OCI-M2 (cell line): ENCODE results near the gene ZNF184.
A peak's percentile ranks its signal among the peaks of the same experiment; 100 is the strongest.

Experiments
- DNase-seq: peaks from one replicate; lab custom pipeline; 2025; ENCODE audit not compliant: unreplicated experiment; lab: John Stamatoyannopoulos, UW

The ZNF184 gene

DNA sequence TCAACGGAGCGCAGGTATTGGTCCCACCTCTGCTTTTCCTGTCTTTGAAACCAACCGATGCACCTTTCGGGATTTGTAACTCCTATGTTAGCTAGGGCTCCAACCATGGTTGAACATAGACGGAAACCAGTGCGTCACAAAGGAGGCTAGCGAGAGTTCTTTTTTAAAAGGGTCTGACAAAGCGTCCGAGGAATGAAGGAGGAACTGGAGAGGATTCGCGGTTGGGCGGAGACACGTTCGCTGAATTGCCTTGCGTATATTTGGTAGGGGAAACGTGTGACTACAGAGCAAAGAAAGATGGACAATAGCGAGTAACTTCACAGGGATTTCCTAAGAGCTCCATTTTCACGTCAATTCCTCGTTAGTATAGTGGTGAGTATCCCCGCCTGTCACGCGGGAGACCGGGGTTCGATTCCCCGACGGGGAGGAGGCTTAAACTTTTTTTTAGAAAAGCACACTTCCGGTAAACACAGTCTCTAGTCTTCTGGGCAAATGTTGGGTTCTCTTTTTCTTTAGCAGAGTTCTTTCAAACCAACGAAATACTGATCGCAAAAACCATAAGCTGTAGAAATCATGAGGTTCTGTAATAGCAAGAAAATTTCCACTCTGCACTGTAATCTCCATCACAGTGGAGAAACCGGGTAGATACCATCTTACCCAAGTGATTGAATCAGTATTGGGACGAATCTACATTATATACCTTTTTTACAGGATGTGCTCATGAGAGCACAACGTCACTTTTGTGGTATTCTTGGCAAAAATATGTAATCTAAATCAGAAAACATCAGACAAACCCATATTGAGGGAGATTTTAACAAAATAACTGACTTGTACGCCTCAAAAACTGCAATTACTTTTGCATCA, 6.6 kb upstream of the ZNF184 start:
- DNase-seq: peak; percentile 78

DNA sequence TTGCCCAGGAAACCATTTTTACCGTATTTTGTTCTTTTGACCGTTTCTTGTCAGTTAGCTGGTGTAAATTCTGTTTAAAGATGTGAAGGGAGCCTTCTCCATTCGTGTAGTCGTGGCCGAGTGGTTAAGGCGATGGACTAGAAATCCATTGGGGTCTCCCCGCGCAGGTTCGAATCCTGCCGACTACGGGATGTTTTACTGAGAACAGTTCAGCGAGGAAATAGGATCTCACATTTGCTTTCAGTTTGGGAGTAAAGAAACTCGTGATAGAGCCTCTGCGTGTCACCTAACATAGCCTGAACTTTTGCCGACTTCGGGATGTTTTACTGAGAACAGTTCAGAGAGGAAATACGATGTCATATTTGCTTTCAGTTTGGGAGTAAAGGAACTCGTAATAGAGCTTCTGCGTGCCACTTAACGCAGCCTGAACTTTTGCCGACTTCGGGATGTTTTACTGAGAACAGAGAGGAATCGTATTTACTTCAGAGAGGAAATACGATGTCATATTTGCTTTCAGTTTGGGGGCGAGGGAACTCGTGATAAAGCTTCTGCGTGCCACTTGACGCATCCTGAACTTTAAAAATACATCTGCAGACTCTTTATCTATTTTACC, 5.9 kb upstream of the ZNF184 start:
- DNase-seq: peak; percentile 63

DNA sequence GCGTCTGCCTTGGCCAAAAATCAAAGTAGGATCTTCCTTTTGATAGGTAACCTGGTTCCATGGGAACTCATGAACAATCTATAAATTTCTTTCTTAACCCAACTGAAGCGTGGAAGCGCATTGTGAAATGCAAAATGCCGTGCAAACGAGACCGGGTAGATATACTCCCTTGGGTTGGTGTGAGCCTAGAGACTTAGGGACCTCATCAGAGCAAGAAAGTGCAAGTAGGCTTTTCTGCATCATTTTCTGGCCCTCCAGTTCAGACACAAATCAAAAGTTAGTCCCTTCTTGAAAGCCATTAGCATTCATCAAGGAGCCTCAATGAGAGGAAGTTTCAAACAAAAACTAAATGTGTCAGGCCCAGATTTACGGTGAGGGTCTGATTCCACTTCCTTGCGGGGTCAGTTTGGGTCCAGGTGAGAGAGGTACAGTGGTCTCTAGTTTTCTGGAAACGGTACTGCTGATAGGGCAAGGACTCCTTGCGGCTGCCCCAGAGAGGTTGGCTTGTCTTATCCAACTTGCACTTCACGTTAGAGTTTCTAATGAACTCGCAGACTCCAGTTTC, 5.3 kb upstream of the ZNF184 start:
- DNase-seq: no peak

DNA sequence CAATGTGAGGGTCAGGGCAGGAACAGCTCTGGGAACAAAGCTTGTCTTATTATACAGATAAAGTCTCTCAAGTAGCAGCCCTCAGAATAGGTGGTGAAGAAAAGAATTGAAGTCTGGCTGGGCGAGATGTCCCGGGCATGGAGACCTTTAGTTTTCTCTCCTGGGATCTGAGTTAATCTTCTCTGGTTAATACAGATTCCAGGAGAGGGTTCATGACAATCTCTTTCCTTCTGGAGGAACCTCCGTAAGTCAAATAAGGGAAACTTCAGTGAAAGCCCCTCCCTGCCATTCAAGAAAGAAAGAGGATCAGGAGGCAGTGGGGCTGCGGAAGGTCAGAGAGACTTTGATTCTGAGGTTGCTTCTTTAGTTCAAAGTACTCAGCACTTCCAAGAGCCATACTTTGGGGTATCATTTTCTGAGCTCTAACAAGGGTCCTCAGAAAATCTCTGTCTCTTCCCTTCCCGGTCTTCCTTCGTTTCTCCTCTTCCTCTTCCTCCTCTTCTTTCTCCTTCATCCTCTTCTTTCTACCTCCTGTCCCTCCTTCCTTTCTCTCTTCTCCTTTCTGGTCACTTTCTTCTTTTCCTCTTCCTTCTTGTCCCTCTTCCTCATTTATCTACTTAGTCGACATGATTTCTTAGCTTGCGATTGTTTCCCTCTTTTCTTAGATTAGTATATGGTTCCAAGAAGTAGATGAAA, 4.6 kb upstream of the ZNF184 start:
- no peak for DNase-seq

DNA sequence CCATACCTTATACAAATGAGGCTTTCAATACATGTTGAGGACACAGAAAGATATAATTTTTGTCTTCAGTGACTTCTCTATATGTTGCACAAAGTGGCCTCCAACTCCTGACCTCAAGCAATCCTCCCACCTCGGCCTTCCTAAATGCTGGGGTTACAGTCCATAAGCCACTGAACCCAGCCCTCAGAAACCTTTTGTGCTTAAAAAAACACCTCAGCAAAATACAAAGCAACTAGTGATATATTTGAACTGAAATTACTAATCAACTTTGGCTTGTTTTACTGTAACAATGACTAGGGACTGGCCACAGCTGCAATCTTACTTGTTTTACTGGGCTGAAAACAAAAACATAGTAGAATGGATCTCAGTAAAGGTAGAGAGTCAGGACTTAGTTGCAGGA, 3.2 kb upstream of the ZNF184 start:
- no peak for DNase-seq

DNA sequence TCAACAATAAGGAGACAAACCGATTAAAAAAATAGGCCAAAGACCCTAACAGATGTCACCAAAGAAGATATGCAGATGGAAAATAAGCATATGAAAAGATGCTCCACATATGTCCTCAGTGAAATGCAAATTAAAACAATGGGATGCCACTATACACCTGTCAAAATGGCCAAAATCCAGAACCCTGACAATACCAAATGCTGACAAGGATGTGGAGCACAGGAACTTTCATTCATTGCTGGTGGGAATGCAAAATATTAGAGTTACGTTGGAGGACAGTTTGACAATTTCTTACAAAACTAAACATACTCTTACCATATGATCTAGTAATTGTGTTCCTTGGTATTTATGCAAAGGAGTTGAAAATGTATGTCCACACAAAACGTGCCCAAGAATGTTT, 1.8 kb upstream of the ZNF184 start:
- DNase-seq: no peak

DNA sequence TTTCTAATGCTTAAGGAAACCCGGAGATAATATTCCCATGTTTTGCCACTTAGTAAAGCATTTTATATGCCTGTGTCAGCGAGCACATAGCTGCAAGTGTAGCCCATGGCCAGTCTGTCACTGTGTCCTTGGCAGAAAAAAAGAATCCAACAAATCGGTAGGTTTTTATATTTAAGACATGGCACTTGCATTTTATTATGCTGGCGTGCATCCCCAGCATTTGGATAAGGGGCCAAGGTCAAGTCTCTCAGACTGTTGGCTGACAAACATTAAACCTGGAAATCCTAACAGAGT, 1.2 kb upstream of the ZNF184 start:
- no peak for DNase-seq

DNA sequence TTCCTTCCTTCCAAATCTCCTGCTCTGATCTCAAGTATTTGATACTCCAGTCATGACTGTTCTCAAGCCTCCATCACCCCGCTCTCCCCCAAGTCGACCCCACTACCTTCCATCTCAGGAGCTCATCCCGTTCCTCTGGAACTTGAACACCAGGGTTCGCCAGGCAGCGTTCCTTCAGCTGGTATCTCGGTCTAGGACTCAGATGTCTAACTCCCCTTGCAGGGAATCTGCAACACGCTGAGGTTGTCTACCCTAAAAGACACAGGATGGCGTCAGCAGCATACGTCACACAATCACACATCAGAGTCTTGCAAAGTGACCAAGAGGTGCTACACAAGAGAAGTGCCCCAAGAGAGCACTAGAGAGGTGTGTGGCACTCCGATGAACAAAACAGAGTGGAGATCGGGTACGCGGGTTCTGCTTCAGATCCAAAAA, 706 bp downstream of the ZNF184 start:
- no peak for DNase-seq

DNA sequence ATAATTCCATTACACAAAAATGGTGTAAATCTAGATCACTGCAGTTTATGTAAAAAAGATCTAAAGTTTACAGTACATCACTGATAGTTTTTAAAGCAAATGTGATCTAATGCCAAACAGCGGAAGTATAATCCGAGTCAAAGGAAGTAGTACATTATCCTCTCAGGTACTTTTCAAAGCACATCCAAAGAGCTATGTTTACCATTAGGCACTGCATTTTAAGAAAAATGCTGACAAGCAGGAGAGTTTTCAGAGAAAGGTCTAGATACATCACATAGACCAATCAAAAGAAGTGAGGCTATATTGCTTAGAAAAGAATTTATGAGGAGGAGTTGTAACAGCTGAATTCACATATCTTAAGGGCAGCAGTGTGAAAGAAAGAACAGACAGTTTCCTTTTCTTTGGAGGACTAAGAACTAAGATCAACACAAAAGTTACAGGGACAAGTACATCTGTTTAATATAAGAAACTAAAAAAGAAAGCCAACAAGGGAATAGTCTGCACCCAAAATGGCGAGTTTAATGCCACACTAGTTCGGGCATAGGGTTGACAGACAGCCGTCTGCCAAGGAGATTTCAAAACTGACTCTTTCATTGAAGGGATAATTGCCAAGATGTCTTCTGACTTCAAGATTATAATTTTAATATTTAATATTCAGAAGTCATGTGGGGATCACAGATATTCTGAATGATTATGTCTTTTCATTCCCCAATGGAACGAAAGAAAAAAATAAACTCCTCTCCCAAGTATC, 1.4 kb downstream of the ZNF184 start:
- no peak for DNase-seq

DNA sequence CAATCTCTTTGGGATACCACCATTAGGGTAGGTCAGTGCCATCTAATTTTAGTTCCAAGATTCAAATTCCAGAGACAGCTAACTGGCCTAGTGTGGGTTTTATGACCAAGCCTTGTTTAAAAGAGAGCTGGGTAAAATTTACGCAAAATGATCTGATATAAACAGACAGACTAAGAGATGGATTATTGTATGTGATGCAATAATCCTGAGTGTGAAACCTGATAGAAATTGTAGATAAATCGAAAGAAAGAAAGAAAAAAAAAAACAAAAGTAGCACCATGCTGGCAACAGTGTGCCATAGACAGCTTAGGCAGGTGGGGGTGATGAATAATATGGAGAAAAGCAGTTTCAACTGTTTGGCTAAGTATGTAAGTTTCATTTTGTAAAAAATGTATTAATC, 2.9 kb downstream of the ZNF184 start:
- DNase-seq: no peak

DNA sequence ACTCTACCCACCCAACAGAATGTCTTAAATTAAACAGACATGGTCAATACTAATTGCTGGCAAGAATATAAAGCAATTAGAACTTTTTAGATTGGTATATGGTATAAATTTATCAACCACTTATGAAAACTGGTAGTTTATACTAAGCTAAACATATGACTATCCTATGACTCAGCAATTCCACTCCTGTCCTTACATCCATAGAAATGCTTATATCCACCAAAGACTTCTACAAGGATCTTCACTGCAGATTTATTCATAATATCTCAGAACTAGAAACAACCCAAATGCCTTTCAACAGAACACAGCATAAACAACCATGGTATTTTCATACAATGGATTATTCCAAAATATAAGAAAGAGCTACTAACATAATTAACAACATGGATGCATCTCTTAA, 4.6 kb downstream of the ZNF184 start:
- no peak for DNase-seq

DNA sequence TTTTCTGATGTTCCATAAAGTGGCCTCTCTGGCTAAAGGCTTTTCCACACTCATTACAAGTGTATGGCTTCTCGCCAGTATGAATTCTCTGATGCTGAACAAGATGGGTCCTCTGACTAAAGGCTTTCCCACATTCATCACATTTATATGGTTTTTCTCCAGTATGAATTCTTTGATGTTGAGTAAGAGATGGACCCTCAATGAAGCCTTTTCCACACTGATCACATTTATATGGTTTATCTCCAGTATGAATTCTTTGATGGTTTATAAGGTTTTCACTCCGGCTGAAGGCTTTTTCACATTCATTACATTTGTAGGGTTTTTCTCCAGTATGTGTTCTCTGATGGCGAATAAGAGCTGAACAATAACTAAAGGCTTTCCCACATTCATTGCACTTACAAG, 20.4 kb downstream of the ZNF184 start:
- no peak for DNase-seq

DNA sequence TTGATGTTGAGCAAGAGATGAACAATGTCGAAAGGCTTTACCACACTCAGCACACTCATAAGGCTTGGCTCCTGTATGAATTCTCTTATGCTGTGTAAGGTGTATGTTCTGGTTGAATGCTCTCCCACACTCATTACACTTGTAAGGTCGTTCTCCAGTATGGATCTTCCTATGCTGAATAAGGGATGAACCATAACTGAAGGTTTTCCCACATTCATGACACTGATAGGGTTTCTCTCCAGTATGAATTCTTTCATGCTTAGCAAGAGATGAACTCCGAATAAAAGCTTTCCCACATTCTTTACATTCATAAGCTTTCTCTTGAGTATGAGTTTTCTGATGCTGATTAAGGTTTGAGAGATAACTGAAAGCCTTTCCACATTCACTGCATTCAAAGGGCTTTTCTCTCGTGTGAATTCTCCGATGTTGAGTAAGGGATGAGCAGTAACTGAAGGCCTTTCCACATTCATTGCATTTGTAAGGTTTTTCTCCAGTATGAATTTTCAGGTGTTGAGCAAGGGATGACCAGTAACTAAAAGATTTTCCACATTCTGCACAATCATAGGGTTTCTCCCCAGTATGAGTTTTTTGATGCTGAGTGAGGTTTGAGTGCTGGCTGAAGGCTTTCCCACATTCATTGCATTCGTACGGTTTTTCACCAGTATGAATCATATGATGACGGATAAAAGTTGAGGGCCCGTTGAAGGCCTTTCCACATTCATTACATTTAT, 21.1 kb downstream of the ZNF184 start:
- no peak for DNase-seq

DNA sequence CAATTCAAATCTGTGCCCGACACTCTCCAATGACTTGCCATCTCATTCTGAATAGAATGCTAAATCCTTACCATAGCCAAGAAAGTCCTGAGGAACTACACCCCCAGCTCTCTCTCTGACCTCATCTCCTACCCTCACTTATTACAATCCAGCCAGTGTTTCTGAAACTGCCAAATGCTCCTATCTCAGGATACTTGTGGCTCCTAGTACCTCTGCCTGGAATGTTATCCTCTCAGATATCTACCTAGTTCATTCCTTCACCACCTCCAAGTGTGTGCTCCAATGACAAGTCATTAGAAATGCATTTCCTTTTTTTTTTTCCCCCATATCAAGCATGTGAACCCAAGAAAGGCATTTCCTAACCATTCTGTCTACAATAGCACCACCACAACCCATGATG, 24.4 kb downstream of the ZNF184 start:
- DNase-seq: no peak

DNA sequence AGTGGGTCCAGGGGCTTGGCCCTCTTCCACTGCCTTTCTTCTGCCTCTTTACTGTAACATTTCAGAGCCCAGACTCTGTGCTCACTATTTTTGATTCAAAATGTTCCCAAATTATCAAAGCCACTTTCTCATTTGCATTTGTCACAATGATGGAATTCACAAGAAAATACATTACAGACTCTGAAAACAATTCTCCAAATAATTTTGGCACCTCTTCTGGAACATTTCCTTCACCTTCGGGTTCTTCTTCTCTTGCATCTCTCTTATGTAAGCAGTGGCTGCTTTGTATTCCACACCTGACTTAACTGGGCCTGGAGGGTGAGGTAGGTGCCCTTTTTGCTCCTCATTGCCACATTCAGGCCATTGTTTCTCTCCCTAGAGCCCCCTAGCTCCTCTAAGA, 30.0 kb downstream of the ZNF184 start:
- DNase-seq: no peak

DNA sequence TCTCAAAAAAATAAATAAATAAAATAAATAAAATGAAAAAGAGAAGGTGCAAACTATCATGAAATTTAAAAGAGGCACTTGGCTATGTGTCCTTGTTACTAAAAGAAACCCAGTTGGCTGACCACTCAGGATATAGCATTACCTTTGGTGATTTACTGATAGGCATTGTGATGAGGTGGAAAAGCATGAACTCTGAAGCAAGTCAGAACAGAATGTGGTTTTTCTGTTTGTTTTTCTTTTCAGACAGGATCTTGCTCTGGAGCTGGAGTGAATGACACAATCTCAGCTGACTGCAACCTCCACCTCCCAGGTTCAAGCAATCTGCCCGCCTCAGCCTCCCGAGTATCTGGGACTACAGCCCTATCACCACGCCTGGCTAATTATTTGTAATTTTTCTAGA, 31.9 kb downstream of the ZNF184 start:
- no peak for DNase-seq

DNA sequence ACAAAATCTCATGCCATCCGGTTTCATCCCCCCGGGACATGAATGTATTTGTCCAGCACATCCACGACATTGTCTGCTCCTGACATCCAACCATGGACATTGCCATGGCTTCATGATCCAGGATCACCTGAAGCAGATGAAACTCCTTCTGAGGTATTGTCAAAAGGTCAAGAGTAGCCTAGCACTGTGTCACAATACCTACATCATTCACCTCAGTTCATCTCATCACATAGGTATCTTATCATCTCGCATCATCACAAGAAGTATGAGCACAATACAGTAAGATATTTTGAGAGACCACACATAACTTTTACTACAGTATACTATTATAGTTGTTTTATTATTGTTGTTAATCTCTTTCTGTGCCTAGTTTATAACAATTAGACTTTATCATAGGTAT, 33.5 kb downstream of the ZNF184 start:
- no peak for DNase-seq

DNA sequence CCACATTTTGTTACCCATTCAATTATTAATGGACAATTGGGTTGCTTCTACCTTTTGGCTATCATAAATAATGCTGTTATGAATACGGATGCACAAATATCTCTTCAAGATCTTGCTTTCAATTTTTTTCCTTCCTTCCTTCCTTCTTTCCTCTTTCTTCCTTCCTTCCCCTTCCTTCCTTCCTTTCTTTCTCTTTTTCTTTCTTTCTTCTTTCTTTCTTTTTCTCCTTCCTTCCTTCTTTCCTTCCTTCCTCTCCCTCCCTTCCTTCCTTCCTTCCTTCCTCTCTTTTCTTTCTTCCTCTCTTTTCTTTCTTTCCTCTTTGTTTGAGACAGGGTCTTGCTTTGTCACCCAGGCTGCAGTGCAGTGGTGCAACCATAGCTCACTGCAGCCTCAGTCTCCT, 39.2 kb downstream of the ZNF184 start:
- no peak for DNase-seq

DNA sequence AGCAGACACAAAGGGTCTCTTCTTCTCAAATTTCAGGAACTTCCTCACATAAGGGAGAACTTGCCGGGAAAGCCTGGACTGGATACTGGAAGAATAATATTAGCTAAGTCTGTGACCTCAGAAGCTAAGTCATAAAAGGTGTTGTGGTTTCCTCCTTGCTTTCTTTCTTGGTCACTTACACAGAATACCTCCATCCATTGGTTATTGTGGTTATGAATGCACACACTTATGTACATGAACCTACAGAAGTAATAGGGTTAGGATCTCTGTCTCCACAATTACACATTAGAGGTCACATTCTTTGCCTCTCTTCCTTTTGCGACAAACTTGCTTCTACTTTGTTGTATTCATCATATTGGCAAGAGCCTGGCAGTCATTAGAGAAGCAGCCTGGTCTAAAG, 43.9 kb downstream of the ZNF184 start:
- no peak for DNase-seq

DNA sequence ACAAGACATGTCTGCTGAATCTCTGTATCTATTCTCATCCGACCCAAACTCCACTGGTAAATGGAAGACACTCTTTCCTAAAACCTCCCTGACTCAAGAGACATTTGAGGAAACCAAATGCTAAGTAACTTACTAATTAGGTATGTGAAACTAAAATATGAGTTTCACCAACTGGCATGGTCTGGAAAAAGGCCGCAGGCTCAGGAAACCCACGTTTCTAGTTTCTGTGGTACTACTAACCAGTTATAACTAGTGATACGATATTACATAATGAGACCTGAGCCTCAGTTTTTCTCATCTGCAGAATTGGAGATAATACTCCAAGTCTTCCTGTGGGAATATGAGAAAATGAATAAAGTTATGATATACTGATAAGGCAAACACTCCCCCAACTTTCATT, 44.4 kb downstream of the ZNF184 start:
- DNase-seq: no peak
